ENCODE data around the gene KCNJ9.

GRCh38 chr1:160122978-160123495 is 41.7 kb downstream of the KCNJ9 start:
- TF ChIP-seq CTCF (IDR thresholded peaks at IDR 0.05; ENCODE audit: extremely low read depth in 1 of 2, insufficient read depth in 1 of 2, low read depth in 1 of 2, low read length in 2 of 2) (no peak), POLR2AphosphoS5 (IDR thresholded peaks at IDR 0.05; ENCODE audit: insufficient read depth, low read depth, low read length) (no peak), MYC (IDR thresholded peaks at IDR 0.05; ENCODE audit: low read depth, low read length) (no peak), EZH2 (IDR thresholded peaks at IDR 0.05; ENCODE audit: borderline replicate concordance, low read depth, low read length, severe bottlenecking) (no peak), POLR2A (IDR thresholded peaks at IDR 0.05; ENCODE audit: low read depth, low read length) (no peak), MAX (IDR thresholded peaks at IDR 0.05; ENCODE audit: insufficient read depth, insufficient read length) (no peak), FOS (IDR thresholded peaks at IDR 0.05; ENCODE audit: borderline replicate concordance, insufficient read depth, low read length) (no peak)
